HG03095 (cell line): ENCODE measurements around the gene LRCH1.

Source experiments
- ATAC-seq: cut with Tn5 transposase; IDR thresholded peaks from one replicate; pipeline ENCODE4 v1.9.1; 2021; ENCODE audit warnings: moderate library complexity; ENCODE audit not compliant: unreplicated experiment

Gene LRCH1

DNA sequence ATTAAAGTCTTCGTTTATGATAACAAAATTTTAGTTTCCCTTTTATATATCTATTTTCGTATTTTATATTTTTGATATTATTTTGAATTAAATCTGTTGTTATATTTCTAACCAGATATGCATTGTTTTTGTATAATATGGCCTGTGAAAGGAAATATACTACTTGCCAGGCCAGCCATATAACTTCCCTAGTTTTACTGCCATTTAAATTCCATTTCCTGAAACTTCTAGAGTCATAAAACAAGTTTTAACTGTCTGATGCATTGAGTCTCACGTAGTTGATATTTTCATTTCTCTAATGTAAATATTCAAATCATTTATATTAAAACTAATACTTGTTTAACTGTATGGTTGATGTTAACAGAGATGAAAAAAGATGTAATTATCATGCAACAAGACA, 230.5 kb downstream of the LRCH1 start:
- no peak for ATAC-seq

GRCh38 chr13:46795321-46795720, 242.4 kb downstream of the LRCH1 start:
- no peak for ATAC-seq

GRCh38 chr13:46796129-46796514, 243.2 kb downstream of the LRCH1 start:
- ATAC-seq = no peak

DNA sequence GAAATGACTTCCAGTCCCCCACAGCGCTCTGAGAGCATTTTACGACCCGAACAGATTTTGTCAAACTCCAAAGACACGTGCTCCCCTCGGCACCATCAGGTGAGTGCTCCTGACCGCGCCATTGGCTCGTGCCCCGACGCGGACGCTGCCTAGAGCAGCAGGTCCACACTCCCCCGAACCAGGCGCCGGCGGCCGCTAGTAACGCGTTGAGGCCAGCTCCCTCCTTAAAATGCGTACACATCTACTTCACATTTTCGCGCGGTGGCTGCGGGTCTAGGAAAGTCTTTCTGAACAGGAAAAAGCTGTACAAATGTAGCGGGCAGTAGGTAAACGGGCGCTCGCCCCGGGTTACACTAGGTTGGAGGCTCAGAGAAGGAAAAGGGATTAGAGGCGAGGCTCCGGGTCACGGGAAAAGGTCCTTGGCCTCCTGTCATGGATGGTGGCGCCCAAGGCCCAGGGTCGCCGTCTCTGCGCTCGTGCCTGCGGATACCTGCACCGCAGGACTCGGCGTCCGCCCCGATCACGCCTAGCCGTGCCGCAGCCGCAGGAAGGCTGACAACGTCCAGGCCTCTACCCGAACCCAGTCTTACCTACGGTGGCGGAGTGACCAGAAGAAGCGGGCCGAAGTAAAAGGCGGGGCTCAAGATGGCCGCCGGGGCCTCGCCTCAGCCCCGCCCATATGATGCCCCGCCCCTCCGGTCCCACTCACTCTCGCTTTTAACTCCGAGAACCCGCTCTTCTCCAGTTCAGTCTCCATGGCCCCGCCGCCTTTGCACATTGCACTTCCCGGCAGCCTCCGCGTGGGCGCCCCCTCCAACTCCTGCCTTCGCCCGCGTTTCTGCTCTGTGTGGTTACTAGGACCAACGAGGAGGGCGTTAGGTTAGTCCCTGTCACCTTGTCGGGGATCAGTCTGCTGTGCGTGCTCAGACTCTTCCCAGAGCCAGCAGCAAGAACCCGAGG, 243.8 kb downstream of the LRCH1 start, which contains the start of gene ESD:
Gene ESD (minus strand): TSS at position 647 of the 960 bp plus-strand sequence. CDS start 5,748 bp downstream, outside the sequence.
- peak; percentile 88 for ATAC-seq

GRCh38 chr13:46797501-46798237, 244.7 kb downstream of the LRCH1 start:
- ATAC-seq = no peak

GRCh38 chr13:46799139-46799538, 246.2 kb downstream of the LRCH1 start:
- no peak for ATAC-seq

GRCh38 chr13:46801858-46802257, 248.9 kb downstream of the LRCH1 start:
- no peak for ATAC-seq
